Calu3 (cell line): ENCODE results near the gene PBX1. TPM values are rescaled to one million over a fixed set of nuclear protein-coding genes. Genes with fewer than 3 reads are reported as not detected.

Source experiments
- BruUV-seq: library from RNA; stranded (reverse); fragments of 400-500 nt; replicated peaks from 2 replicates; lab custom pipeline; 2021; lab: Mats Ljungman, UMichigan
- CTCF ChIA-PET: fragments of 300-600 bp; sonication (Branson Sonifier 250); formaldehyde crosslinking; loops from one replicate; lab custom pipeline; 2022; ENCODE audit warnings: antibody characterized with exemption; lab: Charles Lee
- DNase-seq: peaks from one replicate; pipeline ENCODE4 v3.0.0; 2022
- H3K27ac Mint-ChIP-seq: one replicate; pipeline ENCODE4 v1.8.0; 2022; ENCODE audit warnings: mixed read lengths; ENCODE audit not compliant: unreplicated experiment
- H3K27me3 Mint-ChIP-seq: one replicate; pipeline ENCODE4 v1.8.0; 2022; ENCODE audit warnings: mixed read lengths; ENCODE audit not compliant: unreplicated experiment
- H3K36me3 Mint-ChIP-seq: one replicate; pipeline ENCODE4 v1.8.0; 2022; ENCODE audit warnings: mild to moderate bottlenecking, moderate library complexity, mixed read lengths; ENCODE audit not compliant: insufficient read depth, unreplicated experiment
- H3K4me1 Mint-ChIP-seq: one replicate; pipeline ENCODE4 v1.8.0; 2022; ENCODE audit warnings: mild to moderate bottlenecking, low read depth, mixed read lengths; ENCODE audit not compliant: unreplicated experiment
- H3K4me3 Mint-ChIP-seq: one replicate; pipeline ENCODE4 v1.8.0; 2022; ENCODE audit warnings: mild to moderate bottlenecking, low read depth, moderate library complexity, mixed read lengths; ENCODE audit not compliant: unreplicated experiment
- H3K9me3 Mint-ChIP-seq: one replicate; pipeline ENCODE4 v1.8.0; 2022; ENCODE audit warnings: low read depth, mixed read lengths; ENCODE audit not compliant: unreplicated experiment
- CTCF ChIP-seq: fragments of 200-600 bp; IDR thresholded peaks from one replicate; pipeline ENCODE4 v1.8.0; 2022; ENCODE audit warnings: antibody characterized with exemption; ENCODE audit not compliant: unreplicated experiment
- intact Hi-C: fragments of 100-400 bp; cut with micrococcal nuclease; formaldehyde crosslinking; loops from one replicate; pipeline ENCODE4 v1.10.0; 2022; ENCODE audit not compliant: unreplicated experiment
- total RNA-seq: library from RNA; stranded (reverse); gene quantifications from 2 replicates; pipeline ENCODE4 v1.2.3, GENCODE V29; 2022

Gene PBX1
- total RNA-seq, 1 experiment from 2014 or later, result 22.5 TPM

GRCh38 chr1:164563721-164564360 lies 4.9 kb downstream of the PBX1 start:
- CTCF ChIA-PET, result no interaction called here
- intact Hi-C loops, result no loop called here

GRCh38 chr1:164564378-164564777 lies 5.4 kb downstream of the PBX1 start:
- Mint-ChIP-seq H3K36me3 (peaks cover 17% of the 10 kb centered on the region), H3K4me1 (no peaks in the 10 kb centered on the region), H3K27me3 (no peaks in the 10 kb centered on the region), H3K27ac (no peak overlapping the region), H3K4me3 (no peak overlapping the region), H3K9me3 (no peaks in the 10 kb centered on the region)
- intact Hi-C loops, result no loop called here
- no peak for DNase-seq
- CTCF ChIA-PET, result no interaction called here
- no TSS peak for BruUV-seq
- no peak for TF ChIP-seq CTCF

More at GRCh38 chr1:164563721-164564360, 4.9 kb downstream of the PBX1 start:
- no peak for DNase-seq
- Mint-ChIP-seq H3K27me3 (no peaks in the 10 kb centered on the region), H3K36me3 (peaks cover 23% of the 10 kb centered on the region), H3K9me3 (no peaks in the 10 kb centered on the region), H3K4me3 (no peak overlapping the region), H3K4me1 (no peaks in the 10 kb centered on the region), H3K27ac (no peak overlapping the region)
- TF ChIP-seq CTCF, result no peak
- no TSS peak for BruUV-seq

- H3K4me3 Mint-ChIP-seq, result no peak overlapping the region
- TF ChIP-seq CTCF, result no peak
- H3K4me1 Mint-ChIP-seq, result no peaks in the 10 kb centered on the region
- no peaks in the 10 kb centered on the region for H3K9me3 Mint-ChIP-seq
- intact Hi-C loops, result no loop called here
- no peak for DNase-seq
- no peaks in the 10 kb centered on the region for H3K27me3 Mint-ChIP-seq
- no TSS peak for BruUV-seq
- H3K36me3 Mint-ChIP-seq, result peaks cover 7% of the 10 kb centered on the region
- CTCF ChIA-PET, result no interaction called here
- H3K27ac Mint-ChIP-seq, result no peak overlapping the region
These were observed 6.4 kb downstream of the PBX1 start for GRCh38 chr1:164565357-164565756.

GRCh38 chr1:164567774-164568173 lies 8.8 kb downstream of the PBX1 start:
- no peak overlapping the region for H3K27ac Mint-ChIP-seq
- no peak overlapping the region for H3K4me3 Mint-ChIP-seq
- TF ChIP-seq CTCF, result no peak
- no peaks in the 10 kb centered on the region for H3K4me1 Mint-ChIP-seq
- CTCF ChIA-PET, result no interaction called here
- no peaks in the 10 kb centered on the region for H3K36me3 Mint-ChIP-seq
- intact Hi-C loops, result no loop called here
- no peak for DNase-seq
- BruUV-seq, result no TSS peak
- no peaks in the 10 kb centered on the region for H3K27me3 Mint-ChIP-seq
- no peaks in the 10 kb centered on the region for H3K9me3 Mint-ChIP-seq
